SK-MEL-5 (cell line): Measurements from ENCODE around the gene CH25H. TPM values are rescaled to one million over a fixed set of nuclear protein-coding genes. Genes with fewer than 3 reads are reported as not detected.
"Not testable (repeated sequence)": the region's sequence is repeated elsewhere in the genome, so short reads cannot be mapped to it uniquely, and the experiment has no call there.

ENCODE experiments used
- DNase-seq: peaks from one replicate; pipeline ENCODE4 v3.0.0-alpha.2; 2016; ENCODE audit warnings: low read depth, low spot score
- in situ Hi-C: cut with HindIII; loops from 2 replicates; pipeline ENCODE4 v1.10.0; 2016; ENCODE audit warnings: low sequenced_read_pairs, high pct_unique_total_duplicates, low pct_unique_long_range_greater_than_20kb
- total RNA-seq: library from RNA; depleted of rRNA; stranded (reverse); fragments of >200 nt; shearing (Covaris generic); gene quantifications from 2 replicates; pipeline ENCODE4 v1.2.3, GENCODE V29; 2014

The CH25H gene
- total RNA-seq, 1 experiment from 2014 or later, result not detected

DNA sequence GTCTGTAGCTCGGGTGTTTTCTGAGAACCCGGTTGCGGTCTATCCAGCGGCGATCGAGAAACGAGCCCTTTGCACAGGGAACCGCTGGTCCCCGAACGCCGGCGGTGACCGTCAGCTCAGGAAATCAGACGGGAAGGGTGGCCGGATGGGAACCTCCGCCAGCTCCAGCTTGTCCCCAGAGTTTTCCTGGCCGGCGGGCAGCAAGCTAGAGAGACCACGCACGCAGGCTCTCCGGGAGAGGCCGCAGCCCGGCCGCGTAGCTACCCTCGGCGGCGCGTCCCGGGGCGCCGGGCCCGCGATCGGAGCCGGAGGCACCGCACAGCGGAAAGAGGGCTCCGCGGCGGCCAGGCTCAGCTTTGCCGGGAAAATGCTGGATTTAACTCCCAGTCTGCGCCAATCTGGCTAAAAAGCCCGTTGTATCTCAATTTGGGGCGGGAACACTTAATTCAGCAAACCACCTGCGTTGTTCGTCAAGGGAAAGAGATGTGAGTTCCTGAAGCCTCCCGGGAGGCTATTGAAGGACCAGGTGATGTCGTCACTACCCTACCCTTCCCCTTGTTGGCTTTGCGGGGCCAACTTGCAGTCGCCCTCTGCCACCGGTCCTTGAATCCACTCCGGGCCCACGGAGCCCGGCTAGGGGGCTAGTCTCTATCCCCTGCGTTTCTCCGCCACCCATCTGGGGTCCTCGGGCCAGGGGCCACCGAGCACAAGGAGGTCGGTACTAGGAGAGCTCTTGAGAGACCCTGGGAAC lies 859 bp upstream of the CH25H start:
- no peak for DNase-seq
- in situ Hi-C loops, result no loop called here

DNA sequence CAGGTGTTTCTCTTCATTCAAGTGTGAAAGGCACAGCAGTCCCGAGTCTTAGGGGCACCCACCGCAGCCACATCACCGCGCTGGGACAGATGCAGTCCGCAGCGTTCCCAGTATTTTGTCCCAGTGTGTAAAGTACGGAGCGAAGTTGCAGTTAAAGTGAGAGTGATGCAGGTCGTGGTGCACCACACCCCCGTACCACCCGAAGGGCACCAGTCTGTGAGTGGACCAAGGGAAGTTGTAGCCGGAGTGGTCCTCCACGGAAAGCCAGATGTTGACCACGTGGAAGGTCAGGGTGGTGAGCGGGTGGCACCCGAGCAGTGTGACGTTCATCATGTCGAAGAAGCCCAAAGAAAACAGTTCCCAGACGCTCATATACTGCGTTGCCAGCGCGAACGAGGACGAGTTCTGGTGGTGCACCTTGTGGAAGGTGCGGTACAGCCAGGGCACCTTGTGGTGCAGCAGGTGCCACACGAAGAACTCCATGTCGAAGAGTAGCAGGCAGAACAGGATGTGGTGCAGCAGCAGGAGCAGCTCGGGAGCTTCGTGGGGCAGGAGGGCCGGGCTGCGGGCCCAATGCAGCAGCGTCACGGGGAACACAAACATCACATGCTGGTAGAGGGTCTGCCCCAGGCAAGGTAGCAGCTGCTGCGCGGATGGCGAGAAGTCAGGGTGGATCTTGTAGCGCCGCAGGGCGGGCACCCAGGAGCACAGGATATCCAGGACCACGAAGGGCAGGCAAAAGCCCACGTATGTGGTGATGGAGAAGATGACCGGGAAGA lies 526 bp downstream of the CH25H start:
- in situ Hi-C loops, result no loop called here
- DNase-seq, result no peak

DNA sequence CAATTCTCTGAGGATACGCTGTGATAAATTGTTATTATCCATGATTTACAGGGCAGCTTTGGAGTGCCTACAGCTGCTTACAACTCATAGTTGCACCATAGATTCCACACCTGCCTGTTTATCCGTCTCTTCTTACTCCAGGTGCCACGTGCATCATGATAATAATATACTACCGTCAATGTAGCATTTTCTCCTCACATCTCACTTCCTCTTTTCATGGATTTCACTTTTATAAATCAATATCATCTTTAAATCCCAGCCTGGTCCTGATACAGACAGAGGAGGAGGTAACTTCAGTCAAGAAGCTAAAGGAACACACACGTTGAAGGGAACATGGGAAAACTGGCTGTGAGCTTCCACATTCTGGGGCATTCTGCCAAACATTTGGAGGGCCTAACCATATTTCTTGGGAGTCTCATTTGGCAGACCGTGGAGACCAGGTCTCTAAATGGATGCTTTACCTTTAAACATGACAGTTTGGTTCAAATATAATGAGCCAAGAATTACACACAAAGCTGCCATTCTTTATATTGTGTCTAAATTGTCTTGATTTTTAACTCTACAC lies 2.4 kb downstream of the CH25H start:
- in situ Hi-C loops, result no loop called here
- no peak for DNase-seq

DNA sequence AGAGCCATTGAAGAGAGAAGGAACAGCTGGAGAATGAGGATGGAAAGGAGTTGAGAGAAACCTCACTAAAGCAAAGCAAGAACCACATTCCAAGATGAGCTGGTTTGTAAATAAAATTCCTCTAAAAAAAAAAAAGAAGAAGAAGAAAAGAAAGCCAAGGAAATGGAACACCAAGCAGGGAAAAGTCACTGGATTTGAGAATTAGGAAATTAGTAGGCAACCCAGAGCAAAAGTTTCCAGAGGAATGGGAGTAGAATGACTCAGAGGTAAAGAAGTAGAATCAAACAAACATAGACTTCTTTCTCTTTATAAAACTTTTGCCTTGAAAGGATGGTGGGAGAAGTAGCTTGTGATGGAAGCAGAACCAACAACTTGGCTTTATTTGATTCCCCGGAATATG lies 3.9 kb downstream of the CH25H start:
- in situ Hi-C loops, result no loop called here
- DNase-seq, result no peak

DNA sequence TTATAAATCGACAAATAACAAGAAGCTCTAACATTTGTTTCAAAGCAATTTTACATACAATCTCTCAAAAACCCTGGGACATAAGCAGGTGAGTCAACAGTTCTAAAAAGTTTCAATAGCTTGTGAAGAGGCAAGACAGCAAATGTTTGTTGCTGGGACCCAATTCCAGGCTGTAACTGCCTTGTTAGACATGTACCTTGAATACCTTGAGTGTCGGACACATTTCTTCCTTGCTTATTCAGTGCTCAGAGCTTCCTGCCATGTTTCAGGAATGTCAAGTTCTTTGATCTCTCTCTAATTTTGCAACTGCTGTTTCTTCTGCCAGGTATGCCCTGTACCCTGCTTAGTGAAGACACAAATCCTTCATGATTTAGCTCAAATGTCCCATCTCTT lies 5.1 kb downstream of the CH25H start:
- in situ Hi-C loops, result no loop called here
- DNase-seq, result no peak

DNA sequence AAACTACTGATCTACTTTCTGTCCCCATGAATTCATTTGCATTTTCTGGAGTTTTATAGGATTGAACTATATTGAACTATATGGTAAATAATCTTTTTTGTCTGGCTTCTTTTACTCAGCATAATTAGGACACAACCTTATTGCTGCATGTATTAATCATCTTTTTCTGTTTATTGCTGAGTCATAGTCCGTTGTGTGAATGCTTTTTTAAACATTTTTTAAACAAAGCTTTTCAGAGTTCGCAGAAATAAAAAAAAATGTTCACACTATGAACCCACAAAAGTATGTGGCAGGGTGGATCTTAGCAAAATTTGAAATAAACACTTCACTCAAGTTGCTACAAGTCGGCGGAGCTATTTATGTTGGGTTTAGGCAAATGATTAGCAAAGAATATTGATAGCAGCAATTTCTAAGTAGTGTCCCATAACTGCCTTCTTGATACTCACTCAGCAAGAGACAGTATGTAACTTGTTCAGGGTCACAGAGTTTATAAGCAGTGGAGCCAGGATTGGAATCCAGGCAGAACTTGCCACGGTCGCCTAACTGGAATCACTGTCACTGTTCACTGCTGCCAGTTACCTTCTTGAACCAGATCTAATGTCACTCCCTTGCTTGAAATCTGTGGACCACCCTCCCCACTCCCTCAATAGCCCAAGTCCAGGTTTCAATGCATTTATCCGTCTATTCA lies 5.6 kb downstream of the CH25H start:
- in situ Hi-C loops, result no loop called here
- DNase-seq, result no peak

DNA sequence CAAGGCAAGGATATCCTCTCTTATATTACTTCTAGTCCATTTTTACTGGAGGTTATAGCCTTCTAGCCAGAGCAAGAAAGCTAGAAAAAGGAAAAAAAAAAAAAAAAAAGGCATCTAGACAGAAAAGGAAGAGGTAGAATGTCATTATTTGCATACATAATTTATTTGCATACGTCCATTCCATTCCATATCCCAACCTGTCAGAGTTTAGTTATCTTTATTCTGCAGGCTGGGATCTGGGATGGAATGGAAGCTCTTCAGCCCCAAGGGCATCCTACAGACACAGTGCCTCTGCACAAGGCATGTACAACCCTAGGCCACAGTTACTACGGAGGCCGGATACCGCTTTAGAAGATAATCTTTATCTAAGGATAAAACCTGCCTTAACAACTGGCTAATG lies 9.6 kb downstream of the CH25H start:
- DNase-seq, result no peak
- in situ Hi-C loops, result no loop called here

DNA sequence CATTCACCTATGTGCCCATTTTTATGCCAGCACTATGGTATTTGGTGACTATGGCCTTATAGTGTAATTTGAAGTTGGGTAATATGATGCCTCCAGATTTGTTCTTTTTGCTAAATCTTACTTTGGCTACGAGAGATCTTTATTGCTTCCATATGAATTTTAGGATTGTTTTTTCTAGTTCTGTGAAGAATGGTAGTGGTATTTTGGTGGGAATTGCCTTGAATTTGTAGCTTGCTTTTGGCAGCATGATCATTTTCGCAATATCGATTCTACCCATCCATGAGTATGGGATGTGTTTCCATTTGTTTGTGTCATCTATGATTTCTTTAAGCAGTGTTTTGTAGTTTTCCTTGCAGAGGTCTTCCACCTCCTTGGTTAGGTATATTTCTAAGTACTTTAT lies 15.8 kb downstream of the CH25H start:
- in situ Hi-C loops, DNase-seq: not testable (repeated sequence)

DNA sequence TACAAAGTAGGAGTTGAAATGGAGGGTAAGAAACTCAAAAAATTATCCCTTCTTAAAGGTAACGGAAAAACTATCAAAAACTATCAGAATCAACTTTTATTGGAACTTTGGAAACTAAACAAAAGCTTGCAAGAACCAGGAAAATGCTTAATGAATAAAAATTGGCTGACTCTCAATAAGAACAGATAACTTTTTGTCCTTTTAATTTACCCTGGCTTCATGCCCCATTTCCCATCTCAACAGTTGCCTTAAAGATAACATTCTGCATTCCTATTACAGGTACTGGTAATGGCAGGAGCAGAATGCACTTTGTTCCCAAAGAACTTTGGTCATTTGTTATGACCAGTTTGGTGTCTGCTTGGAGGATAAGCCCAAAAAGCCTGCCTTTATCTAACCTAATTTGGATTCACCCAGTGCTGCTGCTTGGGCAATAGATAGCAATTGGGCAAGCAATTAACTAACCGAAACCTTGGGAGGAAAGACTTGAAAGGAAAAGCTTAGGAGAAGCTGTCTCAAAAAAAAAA lies 17.8 kb downstream of the CH25H start:
- in situ Hi-C loops, result no loop called here
- DNase-seq, result no peak

DNA sequence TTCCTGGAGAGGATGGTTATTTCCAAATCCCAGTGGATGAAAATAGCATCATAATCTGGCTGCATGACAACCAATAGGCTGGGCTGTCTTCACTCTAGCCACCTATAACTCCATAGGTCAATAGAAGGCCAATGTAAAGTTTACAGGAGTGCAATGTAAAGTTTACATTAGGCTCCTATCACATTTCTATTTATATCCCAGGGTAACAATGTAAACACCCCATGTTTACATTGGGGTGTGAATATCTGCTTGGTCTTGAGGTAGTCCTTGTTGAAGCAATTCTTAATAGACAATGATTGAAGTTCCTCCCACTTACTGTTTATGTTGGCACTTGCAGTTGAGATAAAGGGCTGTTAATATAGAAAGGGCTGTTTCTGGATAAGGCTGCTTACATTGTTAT lies 21.5 kb downstream of the CH25H start:
- no peak for DNase-seq
- in situ Hi-C loops, result no loop called here

DNA sequence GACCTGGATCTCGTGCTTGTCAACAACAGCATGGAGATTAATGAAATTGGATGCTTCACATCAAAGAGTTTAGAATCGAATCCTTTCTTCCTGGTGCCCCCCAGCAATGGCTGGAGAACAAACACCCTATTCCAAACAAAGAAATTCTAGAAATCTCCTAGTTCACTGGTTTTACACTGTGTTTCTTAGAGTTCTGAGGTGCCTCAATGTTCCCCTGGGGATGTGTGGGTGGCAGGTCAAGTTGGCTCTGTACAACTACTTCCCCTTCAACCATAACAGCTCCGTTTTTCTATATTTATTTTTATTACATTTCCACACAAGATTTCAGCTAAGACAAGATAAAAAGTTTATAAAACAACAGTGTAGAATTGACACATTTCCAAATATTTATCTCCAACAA lies 22.5 kb downstream of the CH25H start:
- in situ Hi-C loops, result no loop called here
- no peak for DNase-seq

DNA sequence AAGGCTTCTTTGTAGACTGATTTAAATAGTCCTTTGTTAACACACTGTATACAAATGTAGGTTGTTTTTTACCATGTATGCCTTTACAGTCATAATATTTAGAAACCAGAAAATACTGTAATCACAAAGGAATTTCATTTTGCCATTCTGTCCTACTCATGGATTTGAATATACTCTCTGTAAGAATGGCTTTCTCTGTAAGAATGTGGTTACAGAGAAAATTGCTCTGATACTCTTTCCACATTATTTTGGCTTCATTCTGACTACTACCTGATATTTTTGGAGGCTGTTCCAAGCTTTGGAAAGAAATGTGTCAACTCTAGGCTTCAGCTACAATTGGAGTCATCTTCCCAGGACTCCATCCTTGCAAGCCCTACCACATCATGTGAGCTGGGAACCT lies 23.5 kb downstream of the CH25H start:
- in situ Hi-C loops, result no loop called here
- no peak for DNase-seq

DNA sequence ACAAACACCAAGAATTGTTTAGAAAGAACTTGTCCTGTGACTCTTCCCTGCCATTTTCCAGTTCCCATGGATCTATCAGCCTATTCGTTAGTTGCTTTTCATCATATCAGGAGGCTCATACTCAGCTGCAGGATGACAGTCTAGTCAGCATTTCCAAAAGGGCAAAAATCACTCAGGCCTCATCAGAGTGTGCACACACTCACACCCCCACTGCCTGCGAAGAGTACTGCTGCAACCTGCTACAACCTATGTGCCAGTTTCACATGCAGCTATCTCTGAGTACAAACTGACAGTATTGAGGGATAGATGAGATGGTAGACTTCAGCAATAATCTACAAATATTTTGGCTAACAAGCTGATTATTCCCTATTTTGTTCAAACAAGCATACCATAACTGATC lies 24.2 kb downstream of the CH25H start:
- no peak for DNase-seq
- in situ Hi-C loops, result no loop called here

DNA sequence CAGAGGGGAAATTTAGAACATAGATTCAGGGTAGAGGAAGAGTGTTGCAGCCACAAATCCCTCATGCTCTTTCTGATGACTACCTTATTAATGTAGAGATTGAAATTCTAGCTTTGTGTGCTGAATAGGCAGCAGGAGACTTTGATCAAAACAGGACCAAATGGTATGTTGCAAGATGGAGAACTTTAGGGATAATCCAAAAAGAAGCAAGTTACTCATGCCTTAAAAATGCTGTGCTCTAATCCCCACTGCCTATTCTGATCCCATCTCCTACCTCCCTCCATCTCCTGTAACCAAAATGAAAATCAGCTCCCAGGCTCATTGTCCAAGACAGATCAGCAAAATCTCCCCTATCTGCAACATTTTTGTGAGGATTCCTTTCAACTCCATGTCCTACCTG lies 31.3 kb downstream of the CH25H start:
- in situ Hi-C loops, result no loop called here
- no peak for DNase-seq

DNA sequence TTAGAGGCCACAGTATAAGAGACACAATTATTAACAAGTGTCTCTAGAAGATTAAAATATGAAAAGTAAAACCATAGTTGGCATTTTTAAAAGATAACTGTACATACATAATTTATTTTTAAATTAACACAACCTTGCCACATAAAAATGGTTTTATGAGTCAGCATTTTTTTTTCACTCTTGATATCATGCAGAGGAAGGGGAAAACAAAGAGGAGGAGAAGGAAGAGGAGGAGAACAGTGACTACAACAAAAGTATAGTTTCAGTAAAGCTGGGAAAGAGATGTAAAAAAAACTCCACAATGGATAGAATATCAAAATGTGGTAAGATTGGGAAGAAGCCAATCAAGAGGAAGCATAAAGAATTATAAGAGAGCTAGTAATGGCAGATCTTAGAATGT lies 34.0 kb downstream of the CH25H start:
- in situ Hi-C loops, result no loop called here
- DNase-seq, result no peak

DNA sequence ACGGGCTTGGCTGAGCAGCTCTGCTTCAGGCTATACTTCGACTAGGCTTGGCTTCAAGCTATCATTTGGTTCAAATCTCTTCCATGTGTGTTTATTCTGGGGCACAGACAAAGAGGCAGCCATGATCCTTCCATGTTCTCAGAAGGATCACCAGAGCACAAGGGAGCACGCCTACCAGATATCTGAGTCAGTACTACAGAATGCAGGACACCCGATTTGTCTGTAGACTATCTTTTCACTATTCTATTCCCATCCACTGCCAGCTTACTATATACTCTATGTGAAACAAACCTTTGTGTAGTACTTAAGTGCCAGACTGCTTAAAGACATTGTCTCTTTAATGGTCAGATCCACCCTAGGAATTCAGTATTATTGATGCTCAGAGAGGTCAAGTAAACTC lies 35.1 kb downstream of the CH25H start:
- in situ Hi-C loops, result no loop called here

DNA sequence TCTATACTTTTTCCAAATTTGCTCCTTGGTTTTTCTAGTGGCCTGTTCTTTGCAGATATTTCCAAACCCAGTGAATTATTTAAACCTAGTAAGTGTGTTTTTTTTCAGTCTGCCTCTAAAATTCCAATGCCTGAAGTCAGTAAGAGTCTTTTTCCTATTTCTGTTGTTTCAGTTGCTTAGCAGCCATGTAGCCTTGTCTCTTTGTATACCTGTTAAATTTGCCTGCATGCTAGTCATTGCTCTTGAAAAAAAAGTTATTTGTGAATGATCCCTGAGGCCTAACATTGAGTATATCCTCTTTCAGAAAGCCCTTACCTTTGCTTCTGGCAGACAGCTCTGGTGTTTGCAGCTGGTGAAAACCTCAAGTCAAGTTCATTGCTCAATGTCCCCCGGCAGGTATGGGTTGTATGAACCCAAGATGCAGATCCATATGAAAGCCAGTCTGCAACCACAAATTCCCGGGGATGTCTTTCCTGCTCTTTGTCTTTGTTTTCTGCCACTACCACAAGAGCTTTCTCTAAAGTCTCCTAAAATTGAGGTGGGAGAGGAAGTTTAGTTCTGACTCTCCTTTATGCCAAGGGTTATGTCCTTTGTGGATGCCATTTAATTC lies 35.7 kb downstream of the CH25H start:
- in situ Hi-C loops, result no loop called here
- no peak for DNase-seq

More for the DNA sequence above, 35.1 kb downstream of the CH25H start:
- no peak for DNase-seq
